H1 (cell line): ENCODE results near the gene FMNL1. TPM values are rescaled to one million over a fixed set of nuclear protein-coding genes. Genes with fewer than 3 reads are reported as not detected.
"Not testable (repeated sequence)": the region's sequence is repeated elsewhere in the genome, so short reads cannot be mapped to it uniquely, and the experiment has no call there.

Experiments used
- CTCF ChIA-PET: fragments of 300-600 bp; sonication (Branson Sonifier 250); formaldehyde crosslinking; loops from one replicate; lab custom pipeline; 2021; ENCODE audit not compliant: partially characterized antibody; lab: Charles Lee
- POLR2A ChIA-PET: fragments of 300-600 bp; sonication (Branson Sonifier 250); formaldehyde crosslinking; loops from one replicate; lab custom pipeline; 2021; ENCODE audit warnings: inconsistent platforms; ENCODE audit not compliant: partially characterized antibody; lab: Charles Lee
- DNase-seq, 2 experiments: peaks; one replicate each; pipeline versions ENCODE4 v3.0.0 to v3.0.0-alpha.2; 2010 to 2022; ENCODE audit warnings: low spot score in 2 of 2, low read depth in 1 of 2, mixed read lengths in 1 of 2
- FAIRE-seq: peaks from 2 replicates; lab custom pipeline; 2011; peaks lifted over from hg19 to GRCh38; lab: Jason Lieb, UNC
- H2AFZ ChIP-seq: 2 replicates; pipeline ENCODE4 v1.8.1; 2012; ENCODE audit warnings: low read length, inconsistent platforms
- H2AK5ac ChIP-seq: 2 replicates; pipeline ENCODE4 v1.6.1; 2013; ENCODE audit warnings: low read depth, low read length
- H2BK120ac ChIP-seq: replicated peaks from 2 replicates; pipeline ENCODE3; 2013; ENCODE audit warnings: low read depth, low read length, inconsistent platforms
- H2BK12ac ChIP-seq: 2 replicates; pipeline ENCODE4 v1.6.1; 2013; ENCODE audit warnings: low read depth, low read length
- H2BK15ac ChIP-seq: 2 replicates; pipeline ENCODE4 v1.6.1; 2013; ENCODE audit warnings: low read length
- H2BK20ac ChIP-seq: 2 replicates; pipeline ENCODE4 v1.6.1; 2013; ENCODE audit warnings: low read length
- H2BK5ac ChIP-seq: 2 replicates; pipeline ENCODE4 v1.6.1; 2013; ENCODE audit warnings: low read depth, low read length
- H3K14ac ChIP-seq: 2 replicates; pipeline ENCODE4 v1.6.1; 2013; ENCODE audit warnings: inconsistent platforms; ENCODE audit not compliant: insufficient read length
- H3K18ac ChIP-seq: 2 replicates; pipeline ENCODE4 v1.6.1; 2013; ENCODE audit warnings: low read length; ENCODE audit errors: extremely low read depth
- H3K23ac ChIP-seq: 2 replicates; pipeline ENCODE4 v1.6.1; 2013; ENCODE audit warnings: inconsistent platforms; ENCODE audit not compliant: insufficient read length
- H3K23me2 ChIP-seq: 2 replicates; pipeline ENCODE4 v1.6.1; 2013; ENCODE audit warnings: low read depth, low read length
- H3K27ac ChIP-seq: 2 replicates; pipeline ENCODE4 v1.6.1; 2011; ENCODE audit warnings: low read depth, low read length, inconsistent platforms
- H3K27me3 ChIP-seq, 4 experiments: replicated peaks in 1 of 4; 1 replicate in 1 of 4; 2 replicates in 3 of 4; pipeline versions ENCODE4 v1.6.1 to v1.8.1; 2011 to 2013; ENCODE audit warnings: low read length in 3 of 4, mild to moderate bottlenecking in 3 of 4, inconsistent platforms in 2 of 4, mixed read lengths in 2 of 4, moderate library complexity in 1 of 4; ENCODE audit not compliant: control insufficient read depth in 3 of 4, insufficient read depth in 3 of 4; ENCODE audit errors: extremely low read depth in 1 of 4
- H3K36me3 ChIP-seq, 4 experiments: 2 replicates each; pipeline versions ENCODE4 v1.6.1 to v1.8.1; 2011 to 2013; ENCODE audit warnings: mild to moderate bottlenecking in 4 of 4, low read length in 3 of 4, moderate library complexity in 2 of 4, control low read depth in 1 of 4, inconsistent platforms in 1 of 4; ENCODE audit not compliant: insufficient read depth in 4 of 4, control insufficient read depth in 2 of 4
- H3K4ac ChIP-seq: replicated peaks from 2 replicates; pipeline ENCODE3; 2013; ENCODE audit warnings: low read length, low read depth, mixed read lengths, inconsistent platforms; ENCODE audit not compliant: insufficient read length
- H3K4me1 ChIP-seq, 4 experiments: replicated peaks in 1 of 4; 1 replicate in 1 of 4; 2 replicates in 3 of 4; pipeline versions ENCODE4 v1.6.1 to v1.8.1; 2011 to 2013; ENCODE audit warnings: low read length in 3 of 4, inconsistent platforms in 2 of 4, mixed read lengths in 1 of 4; ENCODE audit not compliant: insufficient read depth in 4 of 4, control insufficient read depth in 3 of 4
- H3K4me2 ChIP-seq, 2 experiments: 2 replicates each; pipeline versions ENCODE4 v1.6.1 to v1.8.1; 2011 to 2013; ENCODE audit warnings: low read depth in 2 of 2, low read length in 2 of 2, control low read depth in 1 of 2, inconsistent platforms in 1 of 2, mild to moderate bottlenecking in 1 of 2; ENCODE audit not compliant: insufficient read depth in 1 of 2
- H3K4me3 ChIP-seq, 4 experiments: fragments of 200-600, 300-600 bp in 1 of 4; sonication (generic), shearing (Covaris generic), sonication (Bioruptor Twin) in 1 of 4; 2 replicates each; pipeline versions ENCODE4 v1.5.1 to v1.8.1; 2011 to 2016; ENCODE audit warnings: low read length in 4 of 4, low read depth in 3 of 4, control low read depth in 2 of 4, inconsistent platforms in 2 of 4, mild to moderate bottlenecking in 2 of 4, mixed read lengths in 1 of 4, moderate library complexity in 1 of 4; ENCODE audit not compliant: insufficient read depth in 2 of 4; ENCODE audit errors: extremely low read depth in 1 of 4
- H3K56ac ChIP-seq: replicated peaks from 2 replicates; pipeline ENCODE3; 2013; ENCODE audit warnings: low read depth, mild to moderate bottlenecking, mixed read lengths, low read length, inconsistent platforms; ENCODE audit not compliant: insufficient read length
- H3K79me1 ChIP-seq: 2 replicates; pipeline ENCODE4 v1.6.1; 2013; ENCODE audit warnings: low read depth, low read length, control low read depth
- H3K79me2 ChIP-seq, 2 experiments: 2 replicates each; pipeline versions ENCODE4 v1.6.1 to v1.8.1; 2012 to 2013; ENCODE audit warnings: low read length in 2 of 2, mild to moderate bottlenecking in 2 of 2, inconsistent platforms in 1 of 2; ENCODE audit not compliant: insufficient read depth in 2 of 2, control insufficient read depth in 1 of 2
- H3K9ac ChIP-seq, 4 experiments: replicated peaks in 1 of 4; 1 replicate in 1 of 4; 2 replicates in 3 of 4; pipeline versions ENCODE4 v1.6.1 to v1.8.1; 2011 to 2013; ENCODE audit warnings: low read depth in 3 of 4, low read length in 3 of 4, control low read depth in 2 of 4, mild to moderate bottlenecking in 2 of 4, moderate library complexity in 2 of 4, inconsistent platforms in 1 of 4; ENCODE audit errors: extremely low read depth in 1 of 4
- H3K9me3 ChIP-seq, 2 experiments: 2 replicates each; pipeline versions ENCODE4 v1.6.1 to v1.8.1; 2012 to 2013; ENCODE audit warnings: mild to moderate bottlenecking in 2 of 2, moderate library complexity in 2 of 2, control low read depth in 1 of 2, inconsistent platforms in 1 of 2, low read depth in 1 of 2, low read length in 1 of 2, mixed read lengths in 1 of 2; ENCODE audit not compliant: insufficient read depth in 2 of 2
- H4K20me1 ChIP-seq, 2 experiments: replicated peaks in 1 of 2; 2 replicates each; pipeline versions ENCODE3 to v1.8.1; 2011 to 2013; ENCODE audit warnings: inconsistent platforms in 2 of 2, low read length in 2 of 2, mild to moderate bottlenecking in 1 of 2; ENCODE audit not compliant: insufficient read depth in 2 of 2, control insufficient read depth in 1 of 2
- H4K5ac ChIP-seq: 2 replicates; pipeline ENCODE4 v1.6.1; 2013; ENCODE audit warnings: low read length, low read depth, mixed read lengths, inconsistent platforms; ENCODE audit not compliant: insufficient read length
- H4K8ac ChIP-seq: 2 replicates; pipeline ENCODE4 v1.8.0; 2013; ENCODE audit warnings: mild to moderate bottlenecking, moderate library complexity, low read length, inconsistent platforms; ENCODE audit not compliant: insufficient read depth; ENCODE audit errors: extremely low read depth
- H4K91ac ChIP-seq: replicated peaks from 2 replicates; pipeline ENCODE3; 2013; ENCODE audit warnings: low read length, mixed read lengths, inconsistent platforms; ENCODE audit not compliant: insufficient read length
- WGBS, 2 experiments: shearing (Covaris generic) in 1 of 2; methylation state at CpG; one replicate each; pipeline versions ENCODE4 v1.1.6 to v1.1.7; 2013 to 2015; ENCODE audit warnings: low lambda C conversion rate in 2 of 2, mixed read lengths in 2 of 2, inconsistent platforms in 1 of 2, low coverage in 1 of 2, missing lambda C conversion rate in 1 of 2; ENCODE audit not compliant: insufficient replicate concordance in 2 of 2, insufficient coverage in 1 of 2, insufficient read length in 1 of 2; ENCODE audit errors: extremely low coverage in 1 of 2, missing lambda C conversion rate in 1 of 2; 5-methylcytosine and 5-hydroxymethylcytosine counted together
- polyA plus RNA-seq, 7 experiments: library from polyadenylated mRNA; depleted of rRNA in 3 of 7; stranded (reverse) in 5 of 7; unstranded in 2 of 7; fragments of >200 nt in 5 of 7; fragments of 200-250 nt in 2 of 7; gene quantifications; 1 replicate in 5 of 7; 2 replicates in 1 of 7; 4 replicates in 1 of 7; pipeline versions ENCODE4 v1.2.1 to v1.2.3, GENCODE V29; 2011 to 2013; ENCODE audit warnings: missing spikeins in 2 of 7, mixed read lengths in 2 of 7
- total RNA-seq: library from RNA; stranded (reverse); fragmentation: NEBNext Ultra II Directional; extraction: Animal tissue kit (Norgen Biotek cat#: 25700); gene quantifications from 2 replicates; pipeline ENCODE4 v1.2.1, GENCODE V29; 2021

Gene FMNL1
- total and polyA plus RNA-seq, 2 of the 8 experiments (the other 6 are each of a cell fraction or from before 2014, with no cell fraction given): 2.5 to 8.6 TPM

- H4K8ac ChIP-seq, H3K79me1 ChIP-seq, H2BK5ac ChIP-seq, H3K23me2 ChIP-seq, H3K23ac ChIP-seq, H3K9ac ChIP-seq, H2BK15ac ChIP-seq, H3K27ac ChIP-seq, H3K4me3 ChIP-seq, FAIRE-seq, H3K79me2 ChIP-seq, H2BK20ac ChIP-seq, DNase-seq, H2AK5ac ChIP-seq, H3K4me2 ChIP-seq, H4K20me1 ChIP-seq, H3K9me3 ChIP-seq, H3K18ac ChIP-seq, H3K4ac ChIP-seq, H2BK120ac ChIP-seq, H3K14ac ChIP-seq, H3K4me1 ChIP-seq, H2AFZ ChIP-seq, H4K5ac ChIP-seq, H3K36me3 ChIP-seq, H4K91ac ChIP-seq, H3K56ac ChIP-seq, H3K27me3 ChIP-seq, H2BK12ac ChIP-seq: not testable (repeated sequence)
- WGBS, 2 experiments: 97% methylated on average over 5 of the region's 6 CpGs; no CpG with 5 or more reads in 1 of the 2 experiments
- POLR2A ChIA-PET: interaction anchor here (1.2 to 10.4 kb wide), 3 partner anchors 41 to 52 kb away, joined by 4 to 199 read pairs (median 6); partner anchors contain the start of genes HEXIM1 and HEXIM2
- CTCF ChIA-PET: interaction anchor here (1.2 to 11.9 kb wide), 5 partner anchors 41 to 69 kb away, joined by 3 to 187 read pairs (median 5); partner anchors contain the start of genes ACBD4, HEXIM1, HEXIM2 and PLCD3
Measured at GRCh38 chr17:45201880-45202279, 19.8 kb upstream of the FMNL1 start.
